Measurements from ENCODE around the gene TECTA.

The TECTA gene

GRCh38 chr11:121100943-121101342, at the start of gene TECTA:
TECTA (plus strand) TSS chr11:121101243; CDS start chr11:121102666, 1,423 bp downstream.
- DNase-seq, result no peak
- TF ChIP-seq EZH2 (optimal IDR thresholded peaks at IDR 0.05; ENCODE audit: low read depth, low read length) (no peak), EZH2phosphoT487 (IDR thresholded peaks at IDR 0.05; ENCODE audit: low read length) (no peak), CTCF (IDR thresholded peaks at IDR 0.05; ENCODE audit: low read length) (no peak)
- H3F3A ChIP-seq (ENCODE audit: insufficient read depth, low read length), result no peaks in the 10 kb centered on the region
- no peak within 1 kb of the TSS for H2AFZ ChIP-seq (ENCODE audit: low read length)
- no peaks in the 10 kb centered on the region for H3K9me3 ChIP-seq (replicated peaks; ENCODE audit: insufficient read depth, low read length)
- H3K9me2 ChIP-seq (replicated peaks; ENCODE audit: insufficient read depth, low read length), result no peaks in the 10 kb centered on the region
- H3K4me3 ChIP-seq (ENCODE audit: low read length), result no peak within 1 kb of the TSS
- no peaks in the 10 kb centered on the region for H3K79me2 ChIP-seq (ENCODE audit: low read length)
- H3K4me2 ChIP-seq (ENCODE audit: low read depth, low read length), result no peak within 1 kb of the TSS
- H3K27ac ChIP-seq (ENCODE audit: low read length), result no peak within 1 kb of the TSS
- no peaks in the 10 kb centered on the region for H3K4me1 ChIP-seq (ENCODE audit: low read length)
- no peaks in the 10 kb centered on the region for H4K20me1 ChIP-seq (ENCODE audit: insufficient read depth, low read length)
- no peaks in the 10 kb centered on the region for H3K36me3 ChIP-seq (replicated peaks; ENCODE audit: insufficient read depth, low read length)
- no peaks in the 10 kb centered on the region for H3K27me3 ChIP-seq (replicated peaks; ENCODE audit: insufficient read depth, low read length)
- no peak within 1 kb of the TSS for H3K9ac ChIP-seq (ENCODE audit: low read length)

GRCh38 chr11:121053244-121053643, 47.8 kb upstream of the TECTA start:
- no peak overlapping the region for H3K9ac ChIP-seq (ENCODE audit: low read length)
- no peaks in the 10 kb centered on the region for H3F3A ChIP-seq (ENCODE audit: insufficient read depth, low read length)
- no peaks in the 10 kb centered on the region for H3K9me3 ChIP-seq (replicated peaks; ENCODE audit: insufficient read depth, low read length)
- peaks cover under 1% of the 10 kb centered on the region; the same call in 1 of the 2 replicates for H3K4me1 ChIP-seq (ENCODE audit: low read length)
- no peaks in the 10 kb centered on the region for H4K20me1 ChIP-seq (ENCODE audit: insufficient read depth, low read length)
- H3K9me2 ChIP-seq (replicated peaks; ENCODE audit: insufficient read depth, low read length), result no peaks in the 10 kb centered on the region
- DNase-seq, result no peak
- no peak overlapping the region for H3K4me3 ChIP-seq (ENCODE audit: low read length)
- H2AFZ ChIP-seq (ENCODE audit: low read length), result no peak overlapping the region
- no peaks in the 10 kb centered on the region for H3K27me3 ChIP-seq (replicated peaks; ENCODE audit: insufficient read depth, low read length)
- H3K79me2 ChIP-seq (ENCODE audit: low read length), result no peaks in the 10 kb centered on the region
- no peak overlapping the region for H3K4me2 ChIP-seq (ENCODE audit: low read depth, low read length)
- TF ChIP-seq EZH2phosphoT487 (IDR thresholded peaks at IDR 0.05; ENCODE audit: low read length) (no peak), EZH2 (optimal IDR thresholded peaks at IDR 0.05; ENCODE audit: low read depth, low read length) (no peak), CTCF (IDR thresholded peaks at IDR 0.05; ENCODE audit: low read length) (no peak)
- H3K36me3 ChIP-seq (replicated peaks; ENCODE audit: insufficient read depth, low read length), result 0 out of 2 replicates have a peak, but pooled peaks cover 4% of the 10 kb centered on the region
- no peak overlapping the region for H3K27ac ChIP-seq (ENCODE audit: low read length)

- peaks cover 11% of the 10 kb centered on the region for H3K4me1 ChIP-seq (ENCODE audit: low read length)
- H3K4me2 ChIP-seq (ENCODE audit: low read depth, low read length), result no peak overlapping the region
- DNase-seq, result no peak
- peaks cover 6% of the 10 kb centered on the region for H3F3A ChIP-seq (ENCODE audit: insufficient read depth, low read length)
- no peaks in the 10 kb centered on the region for H3K9me2 ChIP-seq (replicated peaks; ENCODE audit: insufficient read depth, low read length)
- H3K36me3 ChIP-seq (replicated peaks; ENCODE audit: insufficient read depth, low read length), result 0 out of 2 replicates have a peak, but pooled peaks cover 4% of the 10 kb centered on the region
- no peak overlapping the region for H3K4me3 ChIP-seq (ENCODE audit: low read length)
- H3K27me3 ChIP-seq (replicated peaks; ENCODE audit: insufficient read depth, low read length), result no peaks in the 10 kb centered on the region
- H3K9me3 ChIP-seq (replicated peaks; ENCODE audit: insufficient read depth, low read length), result no peaks in the 10 kb centered on the region
- TF ChIP-seq EZH2 (optimal IDR thresholded peaks at IDR 0.05; ENCODE audit: low read depth, low read length) (no peak), EZH2phosphoT487 (IDR thresholded peaks at IDR 0.05; ENCODE audit: low read length) (no peak), CTCF (IDR thresholded peaks at IDR 0.05; ENCODE audit: low read length) (no peak)
- no peaks in the 10 kb centered on the region for H4K20me1 ChIP-seq (ENCODE audit: insufficient read depth, low read length)
- no peak overlapping the region for H3K27ac ChIP-seq (ENCODE audit: low read length)
- no peak overlapping the region for H3K9ac ChIP-seq (ENCODE audit: low read length)
- no peaks in the 10 kb centered on the region for H3K79me2 ChIP-seq (ENCODE audit: low read length)
- H2AFZ ChIP-seq (ENCODE audit: low read length), result no peak overlapping the region
Observed at GRCh38 chr11:121054266-121054665, 46.8 kb upstream of the TECTA start.

Data from MM.1S (cell line).